ENCODE results near the gene TMEM120B. TPM values are rescaled to one million over a fixed set of nuclear protein-coding genes. Genes with fewer than 3 reads are reported as not detected.

TMEM120B gene
- total RNA-seq, 4 donors from 2014 or later = 5.9 to 11.2 (median 6.4) TPM

DNA sequence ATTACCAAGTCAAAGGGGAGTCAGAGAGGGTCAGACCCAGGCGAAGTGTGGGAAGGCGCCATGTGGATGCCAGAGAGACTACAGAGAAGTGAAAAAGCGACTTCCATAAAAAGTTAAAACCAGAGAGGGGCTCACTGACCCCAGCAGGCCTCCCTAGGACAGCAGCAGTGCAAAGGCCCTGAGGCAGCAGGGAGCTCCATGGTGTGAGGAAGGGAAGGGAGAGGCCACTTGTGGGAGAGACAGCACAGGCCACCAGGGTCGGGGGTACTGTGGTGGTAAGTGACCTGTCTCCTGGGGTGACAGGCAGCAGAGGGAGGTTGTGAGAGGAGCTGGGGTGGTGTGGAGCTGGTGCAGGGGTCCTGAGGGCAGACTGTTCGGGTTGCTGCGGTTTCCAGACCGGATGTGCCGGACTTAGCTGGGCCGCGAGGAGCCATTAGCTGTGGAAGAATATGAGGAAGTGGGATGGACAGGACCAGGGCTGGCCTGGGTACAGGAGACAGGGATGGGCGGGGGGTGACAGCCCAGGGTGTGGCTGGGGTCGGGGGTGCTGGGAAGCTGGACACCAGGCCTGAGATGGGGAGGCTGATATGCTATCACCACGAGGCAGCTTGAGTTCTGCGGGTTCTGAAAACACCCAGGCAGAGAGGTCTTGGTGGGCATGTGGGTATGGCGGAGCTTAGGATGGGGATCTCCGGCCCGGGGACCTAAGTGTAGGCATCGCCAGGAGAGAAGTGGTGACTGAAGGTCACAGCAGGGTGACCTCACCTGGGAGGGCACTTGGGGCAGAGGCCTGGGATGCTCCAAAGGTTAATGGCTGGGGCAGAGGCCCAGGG lies 114.0 kb downstream of the TMEM120B start:
- no peaks in the 10 kb centered on the region for H3K9me3 ChIP-seq
- ATAC-seq = no peak
- no peak for DNase-seq
- in situ Hi-C loops (cut with MboI; ENCODE audit: low sequenced_read_pairs in 4 of 4) = no loop called here
- H3K4me1 ChIP-seq = no peaks in the 10 kb centered on the region
- intact Hi-C loops (cut with DNase I; ENCODE audit: low total_unique reads) = no loop called here
- peaks cover 0 to 74% of the 10 kb centered on the region in 2 donors for H3K36me3 ChIP-seq
- no peak overlapping the region for H3K27ac ChIP-seq
- TF ChIP-seq POLR2A (IDR thresholded peaks at IDR 0.05) = no peak
- TF ChIP-seq, protein P1, sequence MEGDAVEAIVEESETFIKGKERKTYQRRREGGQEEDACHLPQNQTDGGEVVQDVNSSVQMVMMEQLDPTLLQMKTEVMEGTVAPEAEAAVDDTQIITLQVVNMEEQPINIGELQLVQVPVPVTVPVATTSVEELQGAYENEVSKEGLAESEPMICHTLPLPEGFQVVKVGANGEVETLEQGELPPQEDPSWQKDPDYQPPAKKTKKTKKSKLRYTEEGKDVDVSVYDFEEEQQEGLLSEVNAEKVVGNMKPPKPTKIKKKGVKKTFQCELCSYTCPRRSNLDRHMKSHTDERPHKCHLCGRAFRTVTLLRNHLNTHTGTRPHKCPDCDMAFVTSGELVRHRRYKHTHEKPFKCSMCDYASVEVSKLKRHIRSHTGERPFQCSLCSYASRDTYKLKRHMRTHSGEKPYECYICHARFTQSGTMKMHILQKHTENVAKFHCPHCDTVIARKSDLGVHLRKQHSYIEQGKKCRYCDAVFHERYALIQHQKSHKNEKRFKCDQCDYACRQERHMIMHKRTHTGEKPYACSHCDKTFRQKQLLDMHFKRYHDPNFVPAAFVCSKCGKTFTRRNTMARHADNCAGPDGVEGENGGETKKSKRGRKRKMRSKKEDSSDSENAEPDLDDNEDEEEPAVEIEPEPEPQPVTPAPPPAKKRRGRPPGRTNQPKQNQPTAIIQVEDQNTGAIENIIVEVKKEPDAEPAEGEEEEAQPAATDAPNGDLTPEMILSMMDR (IDR thresholded peaks at IDR 0.05 in 4 of 5, conservative IDR thresholded peaks at IDR 0.05 in 1 of 5) = no peak
- no peak overlapping the region for H3K4me3 ChIP-seq
- H3K27me3 ChIP-seq = no peaks in the 10 kb centered on the region

- Histone ChIP-seq H3K9me3 (no peaks in the 10 kb centered on the region), H3K27me3 (no peaks in the 10 kb centered on the region), H3K27ac (no peak overlapping the region), H3K36me3 (peaks cover 0 to 75% of the 10 kb centered on the region in 2 donors), H3K4me1 (no peaks in the 10 kb centered on the region), H3K4me3 (no peak overlapping the region)
- DNase-seq = no peak
- intact Hi-C loops (cut with DNase I; ENCODE audit: low total_unique reads) = no loop called here
- ATAC-seq = no peak
- in situ Hi-C loops (cut with MboI; ENCODE audit: low sequenced_read_pairs in 4 of 4) = no loop called here
- TF ChIP-seq POLR2A (IDR thresholded peaks at IDR 0.05) = no peak
- TF ChIP-seq, protein P1 (IDR thresholded peaks at IDR 0.05 in 4 of 5, conservative IDR thresholded peaks at IDR 0.05 in 1 of 5) = no peak
Observed at GRCh38 chr12:121827351-121828099, 115.0 kb downstream of the TMEM120B start.

GRCh38 chr12:121828306-121828705 lies 115.8 kb downstream of the TMEM120B start:
- Histone ChIP-seq H3K27me3 (no peaks in the 10 kb centered on the region), H3K36me3 (peaks cover 0 to 71% of the 10 kb centered on the region in 2 donors), H3K4me3 (no peak overlapping the region), H3K4me1 (no peaks in the 10 kb centered on the region), H3K9me3 (no peaks in the 10 kb centered on the region), H3K27ac (no peak overlapping the region)
- ATAC-seq = no peak
- intact Hi-C loops (cut with DNase I; ENCODE audit: low total_unique reads) = no loop called here
- in situ Hi-C loops (cut with MboI; ENCODE audit: low sequenced_read_pairs in 4 of 4) = no loop called here
- no peak for TF ChIP-seq POLR2A (IDR thresholded peaks at IDR 0.05)
- TF ChIP-seq, protein P1 (IDR thresholded peaks at IDR 0.05 in 4 of 5, conservative IDR thresholded peaks at IDR 0.05 in 1 of 5) = no peak
- no peak for DNase-seq

GRCh38 chr12:121828826-121829225 lies 116.3 kb downstream of the TMEM120B start:
- H3K27ac ChIP-seq = peak overlapping the region in 2 of 4 donors; percentile 13 to 24
- in situ Hi-C loops (cut with MboI; ENCODE audit: low sequenced_read_pairs in 4 of 4) (no loop called here), intact Hi-C loops (cut with DNase I; ENCODE audit: low total_unique reads) (no loop called here)
- H3K9me3 ChIP-seq = no peaks in the 10 kb centered on the region
- ATAC-seq (no peak), DNase-seq (no peak)
- TF ChIP-seq, protein P1 (IDR thresholded peaks at IDR 0.05 in 4 of 5, conservative IDR thresholded peaks at IDR 0.05 in 1 of 5) = no peak
- TF ChIP-seq POLR2A (IDR thresholded peaks at IDR 0.05) = no peak
- H3K27me3 ChIP-seq = no peaks in the 10 kb centered on the region
- H3K4me3 ChIP-seq = no peak overlapping the region
- no peaks in the 10 kb centered on the region for H3K4me1 ChIP-seq
- H3K36me3 ChIP-seq = peaks cover 0 to 66% of the 10 kb centered on the region in 2 donors

All from gastrocnemius medialis (tissue), 4 donors.